ENCODE data around the gene CDH23. TPM values are rescaled to one million over a fixed set of nuclear protein-coding genes. Genes with fewer than 3 reads are reported as not detected.

Gene CDH23
- polyA plus RNA-seq, 2 of the 4 experiments (the other 2 are of a cell fraction): 1.1 to 2.3 TPM

- no peaks in the 10 kb centered on the region for H3K4me1 ChIP-seq
- ATAC-seq: no peak
These were observed 77.2 kb downstream of the CDH23 start for GRCh38 chr10:71473671-71474599.

GRCh38 chr10:71474702-71475242, 78.1 kb downstream of the CDH23 start:
- ChIA-PET POLR2A (no interaction called here), CTCF (interaction anchor here (1.1 to 1.7 kb wide), 2 partner anchors 9 to 11 kb away, joined by 4 to 5 read pairs; no protein-coding TSS in a partner anchor)
- WGBS (ENCODE audit: missing lambda C conversion rate): 48% methylated on average over 5 of the region's 7 CpGs
- FAIRE-seq: no peak
- Histone ChIP-seq H3K4me3 (no peak overlapping the region), H3K9me3 (no peaks in the 10 kb centered on the region), H3K4me2 (no peak overlapping the region), H3K27ac (no peak overlapping the region), H3K4me1 (no peaks in the 10 kb centered on the region)
- ATAC-seq: no peak
- DNase-seq (ENCODE audit: low read depth in 1 of 2, low spot score in 1 of 2): no peak
- TF ChIP-seq, protein P1, sequence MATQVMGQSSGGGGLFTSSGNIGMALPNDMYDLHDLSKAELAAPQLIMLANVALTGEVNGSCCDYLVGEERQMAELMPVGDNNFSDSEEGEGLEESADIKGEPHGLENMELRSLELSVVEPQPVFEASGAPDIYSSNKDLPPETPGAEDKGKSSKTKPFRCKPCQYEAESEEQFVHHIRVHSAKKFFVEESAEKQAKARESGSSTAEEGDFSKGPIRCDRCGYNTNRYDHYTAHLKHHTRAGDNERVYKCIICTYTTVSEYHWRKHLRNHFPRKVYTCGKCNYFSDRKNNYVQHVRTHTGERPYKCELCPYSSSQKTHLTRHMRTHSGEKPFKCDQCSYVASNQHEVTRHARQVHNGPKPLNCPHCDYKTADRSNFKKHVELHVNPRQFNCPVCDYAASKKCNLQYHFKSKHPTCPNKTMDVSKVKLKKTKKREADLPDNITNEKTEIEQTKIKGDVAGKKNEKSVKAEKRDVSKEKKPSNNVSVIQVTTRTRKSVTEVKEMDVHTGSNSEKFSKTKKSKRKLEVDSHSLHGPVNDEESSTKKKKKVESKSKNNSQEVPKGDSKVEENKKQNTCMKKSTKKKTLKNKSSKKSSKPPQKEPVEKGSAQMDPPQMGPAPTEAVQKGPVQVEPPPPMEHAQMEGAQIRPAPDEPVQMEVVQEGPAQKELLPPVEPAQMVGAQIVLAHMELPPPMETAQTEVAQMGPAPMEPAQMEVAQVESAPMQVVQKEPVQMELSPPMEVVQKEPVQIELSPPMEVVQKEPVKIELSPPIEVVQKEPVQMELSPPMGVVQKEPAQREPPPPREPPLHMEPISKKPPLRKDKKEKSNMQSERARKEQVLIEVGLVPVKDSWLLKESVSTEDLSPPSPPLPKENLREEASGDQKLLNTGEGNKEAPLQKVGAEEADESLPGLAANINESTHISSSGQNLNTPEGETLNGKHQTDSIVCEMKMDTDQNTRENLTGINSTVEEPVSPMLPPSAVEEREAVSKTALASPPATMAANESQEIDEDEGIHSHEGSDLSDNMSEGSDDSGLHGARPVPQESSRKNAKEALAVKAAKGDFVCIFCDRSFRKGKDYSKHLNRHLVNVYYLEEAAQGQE (IDR thresholded peaks at IDR 0.05): no peak
- TF ChIP-seq FOSL2 (IDR thresholded peaks at IDR 0.05) (no peak), FOSL2 (CRISPR knock-in tag; IDR thresholded peaks at IDR 0.05) (no peak), FOSB (CRISPR knock-in tag; IDR thresholded peaks at IDR 0.05) (no peak), HOXB13 (CRISPR knock-in tag; IDR thresholded peaks at IDR 0.05; ENCODE audit: low read depth) (no peak), CHD2 (IDR thresholded peaks at IDR 0.05; ENCODE audit: low read length, partially characterized antibody) (no peak), RCOR1 (IDR thresholded peaks at IDR 0.05; ENCODE audit: low read depth, low read length) (no peak), ZFP36 (IDR thresholded peaks at IDR 0.05; ENCODE audit: borderline replicate concordance, partially characterized antibody) (no peak), MYC (IDR thresholded peaks at IDR 0.05; ENCODE audit: borderline replicate concordance, low read length) (no peak), HDAC2 (IDR thresholded peaks at IDR 0.05) (no peak)
- TF ChIP-seq, protein P2, sequence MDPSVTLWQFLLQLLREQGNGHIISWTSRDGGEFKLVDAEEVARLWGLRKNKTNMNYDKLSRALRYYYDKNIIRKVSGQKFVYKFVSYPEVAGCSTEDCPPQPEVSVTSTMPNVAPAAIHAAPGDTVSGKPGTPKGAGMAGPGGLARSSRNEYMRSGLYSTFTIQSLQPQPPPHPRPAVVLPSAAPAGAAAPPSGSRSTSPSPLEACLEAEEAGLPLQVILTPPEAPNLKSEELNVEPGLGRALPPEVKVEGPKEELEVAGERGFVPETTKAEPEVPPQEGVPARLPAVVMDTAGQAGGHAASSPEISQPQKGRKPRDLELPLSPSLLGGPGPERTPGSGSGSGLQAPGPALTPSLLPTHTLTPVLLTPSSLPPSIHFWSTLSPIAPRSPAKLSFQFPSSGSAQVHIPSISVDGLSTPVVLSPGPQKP (IDR thresholded peaks at IDR 0.05; ENCODE audit: low read depth, low read length): no peak

More at GRCh38 chr10:71473671-71474599, 77.2 kb downstream of the CDH23 start:
- 77% methylated on average over 10 of the region's 11 CpGs for WGBS (ENCODE audit: missing lambda C conversion rate)
- H3K4me3 ChIP-seq: no peak overlapping the region
- CTCF ChIA-PET: interaction anchor here (1.7 kb wide), 1 partner anchor 12 kb away, joined by 5 read pairs; no protein-coding TSS in a partner anchor
- no peak overlapping the region for H3K27ac ChIP-seq
- H3K4me2 ChIP-seq: no peak overlapping the region
- H3K9me3 ChIP-seq: no peaks in the 10 kb centered on the region
- TF ChIP-seq HES2 (IDR thresholded peaks at IDR 0.05) (no peak), NFE2L2 (conservative IDR thresholded peaks at IDR 0.05; ENCODE audit: low read length) (no peak), NR3C1 (IDR thresholded peaks at IDR 0.05) (no peak), JUN (IDR thresholded peaks at IDR 0.05) (no peak), RNF2 (IDR thresholded peaks at IDR 0.05; ENCODE audit: borderline replicate concordance, low read depth) (no peak), GATA3 (IDR thresholded peaks at IDR 0.05; ENCODE audit: borderline replicate concordance) (no peak), RCOR1 (IDR thresholded peaks at IDR 0.05; ENCODE audit: low read depth, low read length) (no peak)
- TF ChIP-seq, protein P3, sequence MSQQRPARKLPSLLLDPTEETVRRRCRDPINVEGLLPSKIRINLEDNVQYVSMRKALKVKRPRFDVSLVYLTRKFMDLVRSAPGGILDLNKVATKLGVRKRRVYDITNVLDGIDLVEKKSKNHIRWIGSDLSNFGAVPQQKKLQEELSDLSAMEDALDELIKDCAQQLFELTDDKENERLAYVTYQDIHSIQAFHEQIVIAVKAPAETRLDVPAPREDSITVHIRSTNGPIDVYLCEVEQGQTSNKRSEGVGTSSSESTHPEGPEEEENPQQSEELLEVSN (IDR thresholded peaks at IDR 0.05; ENCODE audit: borderline replicate concordance, low read depth): no peak
- TF ChIP-seq, protein P1 (IDR thresholded peaks at IDR 0.05): no peak
- TF ChIP-seq, protein P2 (IDR thresholded peaks at IDR 0.05; ENCODE audit: low read depth, low read length): no peak
- TF ChIP-seq, protein P4, sequence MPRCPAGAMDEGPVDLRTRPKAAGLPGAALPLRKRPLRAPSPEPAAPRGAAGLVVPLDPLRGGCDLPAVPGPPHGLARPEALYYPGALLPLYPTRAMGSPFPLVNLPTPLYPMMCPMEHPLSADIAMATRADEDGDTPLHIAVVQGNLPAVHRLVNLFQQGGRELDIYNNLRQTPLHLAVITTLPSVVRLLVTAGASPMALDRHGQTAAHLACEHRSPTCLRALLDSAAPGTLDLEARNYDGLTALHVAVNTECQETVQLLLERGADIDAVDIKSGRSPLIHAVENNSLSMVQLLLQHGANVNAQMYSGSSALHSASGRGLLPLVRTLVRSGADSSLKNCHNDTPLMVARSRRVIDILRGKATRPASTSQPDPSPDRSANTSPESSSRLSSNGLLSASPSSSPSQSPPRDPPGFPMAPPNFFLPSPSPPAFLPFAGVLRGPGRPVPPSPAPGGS (IDR thresholded peaks at IDR 0.05): no peak
- no peak for FAIRE-seq
- POLR2A ChIA-PET: no interaction called here
- no peak for DNase-seq (ENCODE audit: low read depth in 1 of 2, low spot score in 1 of 2)

All from A549 (cell line).